Parathyroid adenoma (tissue), 2 donors: Measurements from ENCODE around the gene ZNF525.
"Not testable (repeated sequence)": the region's sequence is repeated elsewhere in the genome, so short reads cannot be mapped to it uniquely, and the experiment has no call there.

Experiments
- H2AFZ ChIP-seq: fragments of 300-600 bp; sonication (generic); one replicate; pipeline ENCODE4 v1.7.0; 2017; ENCODE audit warnings: antibody characterized with exemption, mild to moderate bottlenecking
- H3K27ac ChIP-seq: fragments of 300-600 bp; sonication (generic); one replicate; pipeline ENCODE4 v1.7.0; 2017
- H3K27me3 ChIP-seq: fragments of 300-600 bp; sonication (generic); one replicate; pipeline ENCODE4 v1.7.0; 2017; ENCODE audit warnings: low read length; ENCODE audit not compliant: control insufficient read depth, insufficient read depth
- H3K36me3 ChIP-seq: fragments of 300-600 bp; sonication (generic); one replicate; pipeline ENCODE4 v1.7.0; 2017; ENCODE audit warnings: low read length; ENCODE audit not compliant: control insufficient read depth, insufficient read depth
- H3K4me1 ChIP-seq: fragments of 300-600 bp; sonication (generic); one replicate; pipeline ENCODE4 v1.7.0; 2017; ENCODE audit warnings: control low read depth
- H3K4me2 ChIP-seq: fragments of 300-600 bp; sonication (generic); one replicate; pipeline ENCODE4 v1.7.0; 2017; ENCODE audit warnings: low read length
- H3K4me3 ChIP-seq: fragments of 300-600 bp; sonication (generic); one replicate; pipeline ENCODE4 v1.7.0; 2017; ENCODE audit warnings: low read depth, low read length
- H3K79me2 ChIP-seq: fragments of 300-600 bp; sonication (generic); one replicate; pipeline ENCODE4 v1.7.0; 2017; ENCODE audit warnings: control low read depth
- H3K9ac ChIP-seq: fragments of 300-600 bp; sonication (generic); one replicate; pipeline ENCODE4 v1.7.0; 2017; ENCODE audit warnings: mild to moderate bottlenecking
- H3K9me3 ChIP-seq: fragments of 300-600 bp; sonication (generic); one replicate; pipeline ENCODE4 v1.7.0; 2017; ENCODE audit warnings: low read length; ENCODE audit not compliant: control insufficient read depth
- CTCF ChIP-seq: fragments of 300-600 bp; sonication (generic); IDR thresholded peaks from one replicate; pipeline ENCODE4 v1.7.0; 2017; ENCODE audit warnings: antibody characterized with exemption, mild to moderate bottlenecking
- donor health status: primary hyperparathyroidism.

The ZNF525 gene

GRCh38 chr19:53333463-53334449 lies 31.7 kb upstream of the ZNF525 start, which contains the start of gene ZNF845:
ZNF845 (plus strand) TSS chr19:53333749; CDS start chr19:53341308, 7,559 bp downstream.
- no peaks in the 10 kb centered on the region for H3K9me3 ChIP-seq
- H3K27me3 ChIP-seq = no peaks in the 10 kb centered on the region
- peak within 1 kb of the TSS; percentile 76 for H3K27ac ChIP-seq
- no peaks in the 10 kb centered on the region for H3K36me3 ChIP-seq
- H3K4me2 ChIP-seq = peak within 1 kb of the TSS; percentile 78
- no peaks in the 10 kb centered on the region for H3K79me2 ChIP-seq
- peak within 1 kb of the TSS; percentile 90 for H2AFZ ChIP-seq
- peak within 1 kb of the TSS; percentile 46 for H3K9ac ChIP-seq
- H3K4me1 ChIP-seq = no peaks in the 10 kb centered on the region
- peak within 1 kb of the TSS; percentile 96 for H3K4me3 ChIP-seq
- TF ChIP-seq CTCF = no peak

GRCh38 chr19:53344403-53344802 lies 21.1 kb upstream of the ZNF525 start:
- not testable (repeated sequence) for H3K9me3 ChIP-seq, H3K27me3 ChIP-seq, H3K4me3 ChIP-seq, H3K27ac ChIP-seq, H3K4me2 ChIP-seq, H3K9ac ChIP-seq, H3K79me2 ChIP-seq, H3K4me1 ChIP-seq, H3K36me3 ChIP-seq, H2AFZ ChIP-seq

- no peak overlapping the region for H3K27ac ChIP-seq
- no peak overlapping the region for H2AFZ ChIP-seq
- H3K79me2 ChIP-seq = no peaks in the 10 kb centered on the region
- no peak overlapping the region for H3K4me3 ChIP-seq
- no peak for TF ChIP-seq CTCF
- peaks cover 3% of the 10 kb centered on the region for H3K9me3 ChIP-seq
- H3K36me3 ChIP-seq = peaks cover 6% of the 10 kb centered on the region
- H3K9ac ChIP-seq = no peak overlapping the region
- no peaks in the 10 kb centered on the region for H3K4me1 ChIP-seq
- H3K4me2 ChIP-seq = no peak overlapping the region
- H3K27me3 ChIP-seq = no peaks in the 10 kb centered on the region
Observed at GRCh38 chr19:53355739-53356138, 9.8 kb upstream of the ZNF525 start.

- Histone ChIP-seq H3K9me3 (peaks cover 3% of the 10 kb centered on the region), H3K36me3 (no peaks in the 10 kb centered on the region)
Observed at GRCh38 chr19:53357821-53358581, 7.5 kb upstream of the ZNF525 start.

GRCh38 chr19:53360056-53360455 lies 5.4 kb upstream of the ZNF525 start:
- not testable (repeated sequence) for H3K9me3 ChIP-seq, H3K4me3 ChIP-seq, H3K27ac ChIP-seq, H3K36me3 ChIP-seq, H3K4me2 ChIP-seq, H3K27me3 ChIP-seq, H3K79me2 ChIP-seq, H2AFZ ChIP-seq, H3K9ac ChIP-seq, H3K4me1 ChIP-seq

More at GRCh38 chr19:53357821-53358581, 7.5 kb upstream of the ZNF525 start:
- no peak overlapping the region for H3K27ac ChIP-seq
- H2AFZ ChIP-seq = no peak overlapping the region
- H3K9ac ChIP-seq = no peak overlapping the region
- no peaks in the 10 kb centered on the region for H3K27me3 ChIP-seq
- TF ChIP-seq CTCF = no peak
- H3K4me3 ChIP-seq = no peak overlapping the region
- H3K79me2 ChIP-seq = no peaks in the 10 kb centered on the region
- no peak overlapping the region for H3K4me2 ChIP-seq
- no peaks in the 10 kb centered on the region for H3K4me1 ChIP-seq
